ENCODE measurements around the gene B3GLCT.

GRCh38 chr13:31214435-31214834 lies 14.7 kb downstream of the B3GLCT start:
- TF ChIP-seq POLR2AphosphoS5 (IDR thresholded peaks at IDR 0.05; ENCODE audit: borderline replicate concordance, low read depth, low read length) (no peak), EZH2 (IDR thresholded peaks at IDR 0.05) (no peak)

Data from SK-N-MC (cell line).